Activated T-cell treated with anti-CD3 and anti-CD28 coated beads, Interleukin-2, amount 50 U/mL, for 24 hours (primary cell): ENCODE data around the gene INTS14.

Experiments used
- DNase-seq: peaks from one replicate; pipeline ENCODE4 v3.0.0-alpha.2; 2020
- H3K27ac Mint-ChIP-seq: 2 replicates; pipeline ENCODE4 v1.8.0; 2020; ENCODE audit warnings: mild to moderate bottlenecking, mixed read lengths
- H3K27me3 Mint-ChIP-seq: 2 replicates; pipeline ENCODE4 v1.8.0; 2020; ENCODE audit warnings: mixed read lengths
- H3K36me3 Mint-ChIP-seq: 2 replicates; pipeline ENCODE4 v1.8.0; 2020; ENCODE audit warnings: low read depth, mixed read lengths
- H3K4me1 Mint-ChIP-seq: 2 replicates; pipeline ENCODE4 v1.8.0; 2020; ENCODE audit warnings: low read depth, mixed read lengths
- H3K4me3 Mint-ChIP-seq: 2 replicates; pipeline ENCODE4 v1.8.0; 2020; ENCODE audit warnings: mild to moderate bottlenecking, moderate library complexity, mixed read lengths
- H3K9me3 Mint-ChIP-seq: 2 replicates; pipeline ENCODE4 v1.8.0; 2020; ENCODE audit warnings: mixed read lengths

INTS14 gene

GRCh38 chr15:65641768-65642475 lies 31.0 kb upstream of the INTS14 start:
- Mint-ChIP-seq H3K4me1 (peaks cover 9% of the 10 kb centered on the region), H3K4me3 (no peak overlapping the region), H3K27me3 (no peaks in the 10 kb centered on the region), H3K36me3 (peaks cover 5% of the 10 kb centered on the region), H3K9me3 (no peaks in the 10 kb centered on the region), H3K27ac (no peak overlapping the region)
- DNase-seq: no peak

GRCh38 chr15:65639509-65639908 lies 28.6 kb upstream of the INTS14 start:
- H3K36me3 Mint-ChIP-seq: peaks cover 1% of the 10 kb centered on the region
- no peak for DNase-seq
- peaks cover 9% of the 10 kb centered on the region for H3K4me1 Mint-ChIP-seq
- H3K4me3 Mint-ChIP-seq: no peak overlapping the region
- peak overlapping the region; percentile 24 for H3K27ac Mint-ChIP-seq
- no peaks in the 10 kb centered on the region for H3K27me3 Mint-ChIP-seq
- H3K9me3 Mint-ChIP-seq: no peaks in the 10 kb centered on the region

- no peaks in the 10 kb centered on the region for H3K27me3 Mint-ChIP-seq
- peaks cover 9% of the 10 kb centered on the region for H3K4me1 Mint-ChIP-seq
- DNase-seq: no peak
- H3K27ac Mint-ChIP-seq: no peak overlapping the region
- no peaks in the 10 kb centered on the region for H3K9me3 Mint-ChIP-seq
- no peaks in the 10 kb centered on the region for H3K36me3 Mint-ChIP-seq
- H3K4me3 Mint-ChIP-seq: no peak overlapping the region
These were observed 27.8 kb upstream of the INTS14 start for GRCh38 chr15:65638681-65639089.

- no peak overlapping the region for H3K4me3 Mint-ChIP-seq
- H3K36me3 Mint-ChIP-seq: no peaks in the 10 kb centered on the region
- H3K9me3 Mint-ChIP-seq: no peaks in the 10 kb centered on the region
- H3K27me3 Mint-ChIP-seq: no peaks in the 10 kb centered on the region
- H3K27ac Mint-ChIP-seq: no peak overlapping the region
- peaks cover 9% of the 10 kb centered on the region for H3K4me1 Mint-ChIP-seq
- DNase-seq: no peak
These were observed 27.2 kb upstream of the INTS14 start for GRCh38 chr15:65638109-65638508.

- DNase-seq: no peak
- Mint-ChIP-seq H3K27me3 (no peaks in the 10 kb centered on the region), H3K4me3 (no peak overlapping the region), H3K9me3 (no peaks in the 10 kb centered on the region), H3K4me1 (peaks cover 28% of the 10 kb centered on the region), H3K36me3 (no peaks in the 10 kb centered on the region), H3K27ac (no peak overlapping the region)
These were observed 23.4 kb upstream of the INTS14 start for GRCh38 chr15:65634356-65634755.

- peaks cover 25% of the 10 kb centered on the region for H3K4me1 Mint-ChIP-seq
- H3K36me3 Mint-ChIP-seq: peaks cover 2% of the 10 kb centered on the region
These were observed 22.8 kb upstream of the INTS14 start for GRCh38 chr15:65633752-65634151.

GRCh38 chr15:65632780-65633375 lies 21.9 kb upstream of the INTS14 start:
- H3K4me1 Mint-ChIP-seq: peaks cover 19% of the 10 kb centered on the region
- no peak overlapping the region for H3K27ac Mint-ChIP-seq
- no peaks in the 10 kb centered on the region for H3K27me3 Mint-ChIP-seq
- DNase-seq: no peak
- peaks cover 2% of the 10 kb centered on the region for H3K36me3 Mint-ChIP-seq
- H3K4me3 Mint-ChIP-seq: no peak overlapping the region
- no peaks in the 10 kb centered on the region for H3K9me3 Mint-ChIP-seq

More at GRCh38 chr15:65633752-65634151, 22.8 kb upstream of the INTS14 start:
- no peak for DNase-seq
- no peaks in the 10 kb centered on the region for H3K9me3 Mint-ChIP-seq
- H3K27ac Mint-ChIP-seq: no peak overlapping the region
- H3K27me3 Mint-ChIP-seq: no peaks in the 10 kb centered on the region
- H3K4me3 Mint-ChIP-seq: no peak overlapping the region

GRCh38 chr15:65631503-65631902 lies 20.6 kb upstream of the INTS14 start:
- H3K9me3 Mint-ChIP-seq: no peaks in the 10 kb centered on the region
- no peak overlapping the region for H3K27ac Mint-ChIP-seq
- H3K4me3 Mint-ChIP-seq: no peak overlapping the region
- no peak for DNase-seq
- H3K36me3 Mint-ChIP-seq: peaks cover 2% of the 10 kb centered on the region
- peaks cover 19% of the 10 kb centered on the region for H3K4me1 Mint-ChIP-seq
- H3K27me3 Mint-ChIP-seq: no peaks in the 10 kb centered on the region

- no peak overlapping the region for H3K4me3 Mint-ChIP-seq
- no peak overlapping the region for H3K27ac Mint-ChIP-seq
- no peaks in the 10 kb centered on the region for H3K27me3 Mint-ChIP-seq
- DNase-seq: no peak
- H3K4me1 Mint-ChIP-seq: peaks cover 19% of the 10 kb centered on the region
- no peaks in the 10 kb centered on the region for H3K9me3 Mint-ChIP-seq
- peaks cover 7% of the 10 kb centered on the region for H3K36me3 Mint-ChIP-seq
These were observed 19.8 kb upstream of the INTS14 start for GRCh38 chr15:65630760-65631159.

GRCh38 chr15:65629548-65629947 lies 18.6 kb upstream of the INTS14 start:
- Mint-ChIP-seq H3K36me3 (peaks cover 14% of the 10 kb centered on the region), H3K4me1 (peaks cover 19% of the 10 kb centered on the region), H3K27me3 (no peaks in the 10 kb centered on the region), H3K27ac (no peak overlapping the region), H3K9me3 (no peaks in the 10 kb centered on the region), H3K4me3 (no peak overlapping the region)
- DNase-seq: no peak

- Mint-ChIP-seq H3K9me3 (no peaks in the 10 kb centered on the region), H3K27ac (no peak overlapping the region), H3K4me1 (peaks cover 12% of the 10 kb centered on the region), H3K36me3 (peaks cover 18% of the 10 kb centered on the region), H3K4me3 (no peak overlapping the region), H3K27me3 (no peaks in the 10 kb centered on the region)
- DNase-seq: no peak
These were observed 15.9 kb upstream of the INTS14 start for GRCh38 chr15:65626856-65627255.

GRCh38 chr15:65623103-65623502 lies 12.2 kb upstream of the INTS14 start:
- peaks cover 16% of the 10 kb centered on the region for H3K36me3 Mint-ChIP-seq
- H3K27me3 Mint-ChIP-seq: no peaks in the 10 kb centered on the region
- no peak overlapping the region for H3K4me3 Mint-ChIP-seq
- H3K9me3 Mint-ChIP-seq: no peaks in the 10 kb centered on the region
- H3K27ac Mint-ChIP-seq: no peak overlapping the region
- no peak for DNase-seq
- no peaks in the 10 kb centered on the region for H3K4me1 Mint-ChIP-seq

- H3K9me3 Mint-ChIP-seq: no peaks in the 10 kb centered on the region
- no peak within 1 kb of the TSS for H3K4me3 Mint-ChIP-seq
- no peak for DNase-seq
- peaks cover 16% of the 10 kb centered on the region for H3K36me3 Mint-ChIP-seq
- no peaks in the 10 kb centered on the region for H3K27me3 Mint-ChIP-seq
- no peak within 1 kb of the TSS for H3K27ac Mint-ChIP-seq
- H3K4me1 Mint-ChIP-seq: no peaks in the 10 kb centered on the region
These were observed 10.7 kb upstream of the INTS14 start, which contains the start of gene SLC24A1 for GRCh38 chr15:65621638-65622037. Gene SLC24A1 (plus strand): TSS chr15:65621938. CDS start chr15:65624081, 2,143 bp downstream.

GRCh38 chr15:65620833-65621232 lies 9.9 kb upstream of the INTS14 start:
- DNase-seq: no peak
- H3K27me3 Mint-ChIP-seq: no peaks in the 10 kb centered on the region
- no peaks in the 10 kb centered on the region for H3K9me3 Mint-ChIP-seq
- peaks cover 11% of the 10 kb centered on the region for H3K36me3 Mint-ChIP-seq
- no peak overlapping the region for H3K27ac Mint-ChIP-seq
- H3K4me3 Mint-ChIP-seq: no peak overlapping the region
- no peaks in the 10 kb centered on the region for H3K4me1 Mint-ChIP-seq

- H3K27me3 Mint-ChIP-seq: no peaks in the 10 kb centered on the region
- no peak overlapping the region for H3K4me3 Mint-ChIP-seq
- no peaks in the 10 kb centered on the region for H3K4me1 Mint-ChIP-seq
- H3K9me3 Mint-ChIP-seq: no peaks in the 10 kb centered on the region
- H3K27ac Mint-ChIP-seq: no peak overlapping the region
- peaks cover 5% of the 10 kb centered on the region for H3K36me3 Mint-ChIP-seq
- DNase-seq: no peak
These were observed 8.8 kb upstream of the INTS14 start for GRCh38 chr15:65619626-65620290.
